HG03558 (cell line): Measurements from ENCODE around the gene ATOH7.
"Not testable (repeated sequence)": the region's sequence is repeated elsewhere in the genome, so short reads cannot be mapped to it uniquely, and the experiment has no call there.

Experiments
- ATAC-seq: cut with Tn5 transposase; IDR thresholded peaks from one replicate; pipeline ENCODE4 v1.9.1; 2021; ENCODE audit warnings: moderate number of reproducible peaks; ENCODE audit not compliant: unreplicated experiment; ENCODE audit errors: extremely low read depth

Gene ATOH7

DNA sequence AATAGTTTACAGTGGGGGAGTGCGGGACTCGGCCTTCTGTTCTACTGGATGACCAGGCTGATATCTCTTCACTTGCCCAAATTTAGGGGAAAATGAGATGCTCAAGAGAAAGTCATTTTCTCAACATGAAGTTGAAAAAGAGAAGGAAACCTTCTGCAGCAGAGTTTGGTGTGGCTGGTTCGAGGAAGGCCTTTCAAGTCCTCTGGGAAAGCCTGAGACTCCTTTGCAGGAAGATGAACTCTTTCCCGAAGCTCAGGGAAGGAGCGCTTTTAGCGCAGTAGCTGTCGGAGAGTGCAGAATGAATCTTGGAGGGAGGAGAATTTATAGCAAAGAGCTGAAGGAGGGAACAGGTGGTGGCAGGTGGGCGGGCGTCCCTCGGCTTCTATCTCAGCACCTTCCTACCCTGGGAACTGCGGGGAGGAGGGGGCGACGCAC, at the start of gene ATOH7:
ATOH7 (minus strand) TSS at position 297 of the 435 bp plus-strand sequence. CDS start 436 bp downstream, outside the sequence.
- ATAC-seq: no peak

- ATAC-seq: no peak
Measured at GRCh38 chr10:68280758-68281157, 48.8 kb upstream of the ATOH7 start.

- ATAC-seq: not testable (repeated sequence)
Measured at GRCh38 chr10:68278906-68279753, 47.2 kb upstream of the ATOH7 start.

GRCh38 chr10:68277814-68278213, 45.9 kb upstream of the ATOH7 start:
- not testable (repeated sequence) for ATAC-seq

DNA sequence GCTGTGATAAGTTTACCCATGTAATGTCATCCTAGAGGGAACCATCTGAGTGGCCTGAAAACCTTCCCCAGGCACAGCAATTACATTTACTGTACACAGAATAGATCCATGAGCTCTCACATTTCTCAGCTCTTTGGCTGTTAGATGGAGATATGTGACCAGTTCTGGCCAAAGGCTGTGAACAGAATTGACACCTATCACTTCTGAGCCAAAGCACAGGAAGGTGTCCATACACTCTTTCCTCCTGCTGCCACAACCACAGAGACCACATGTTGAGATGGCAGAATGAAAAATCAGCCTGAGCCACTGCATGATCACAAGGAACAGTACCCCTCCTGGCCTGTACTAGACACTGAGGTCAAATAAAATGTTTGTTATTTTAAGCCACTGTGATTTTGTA, 44.3 kb upstream of the ATOH7 start:
- no peak for ATAC-seq

DNA sequence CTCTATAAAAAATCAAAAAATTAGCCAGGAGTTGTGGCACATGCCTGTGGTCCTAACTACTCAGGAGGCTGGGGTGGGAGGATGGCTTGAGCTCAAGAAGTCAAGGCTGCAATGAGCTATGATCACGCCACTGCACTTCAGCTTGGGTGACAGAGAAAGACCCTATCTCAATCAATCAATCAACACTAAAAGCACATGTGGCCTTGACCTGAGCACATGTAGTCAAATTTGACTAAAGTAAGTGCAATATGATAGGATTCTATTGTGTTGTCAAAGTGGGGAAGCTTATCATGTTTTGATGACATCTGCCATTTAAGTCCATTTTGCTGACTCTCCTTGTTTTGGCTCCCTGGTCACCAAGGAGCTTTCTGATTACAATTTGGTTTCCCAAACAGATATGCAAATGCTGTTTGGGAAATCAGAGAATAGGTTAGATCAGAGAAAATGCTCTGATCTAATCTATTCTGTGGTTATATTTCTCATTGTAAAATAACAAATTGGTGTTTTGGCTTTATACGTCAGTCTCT, 43.8 kb upstream of the ATOH7 start:
- no peak for ATAC-seq

DNA sequence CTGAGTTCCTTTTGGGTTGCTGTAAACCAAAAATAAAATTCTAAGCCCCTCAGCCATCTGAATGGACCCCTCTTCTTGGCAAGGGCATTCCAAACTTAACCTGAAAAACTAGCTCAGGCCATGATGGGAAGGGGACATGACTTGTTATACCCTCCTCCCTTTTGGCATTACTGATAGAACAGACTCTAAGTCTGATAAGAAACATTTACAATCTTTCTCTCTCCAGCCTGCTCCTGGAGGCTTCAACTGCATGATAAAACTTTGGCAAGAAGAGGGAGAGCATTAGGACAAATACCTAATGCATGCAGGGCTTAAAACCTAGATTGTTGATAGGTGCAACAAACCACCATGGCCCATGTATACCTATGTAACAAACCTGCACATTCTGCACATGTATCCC, 40.9 kb upstream of the ATOH7 start:
- ATAC-seq: no peak

GRCh38 chr10:68271196-68271882, 39.4 kb upstream of the ATOH7 start:
- ATAC-seq: no peak

GRCh38 chr10:68269562-68270290, 37.8 kb upstream of the ATOH7 start:
- ATAC-seq: no peak

DNA sequence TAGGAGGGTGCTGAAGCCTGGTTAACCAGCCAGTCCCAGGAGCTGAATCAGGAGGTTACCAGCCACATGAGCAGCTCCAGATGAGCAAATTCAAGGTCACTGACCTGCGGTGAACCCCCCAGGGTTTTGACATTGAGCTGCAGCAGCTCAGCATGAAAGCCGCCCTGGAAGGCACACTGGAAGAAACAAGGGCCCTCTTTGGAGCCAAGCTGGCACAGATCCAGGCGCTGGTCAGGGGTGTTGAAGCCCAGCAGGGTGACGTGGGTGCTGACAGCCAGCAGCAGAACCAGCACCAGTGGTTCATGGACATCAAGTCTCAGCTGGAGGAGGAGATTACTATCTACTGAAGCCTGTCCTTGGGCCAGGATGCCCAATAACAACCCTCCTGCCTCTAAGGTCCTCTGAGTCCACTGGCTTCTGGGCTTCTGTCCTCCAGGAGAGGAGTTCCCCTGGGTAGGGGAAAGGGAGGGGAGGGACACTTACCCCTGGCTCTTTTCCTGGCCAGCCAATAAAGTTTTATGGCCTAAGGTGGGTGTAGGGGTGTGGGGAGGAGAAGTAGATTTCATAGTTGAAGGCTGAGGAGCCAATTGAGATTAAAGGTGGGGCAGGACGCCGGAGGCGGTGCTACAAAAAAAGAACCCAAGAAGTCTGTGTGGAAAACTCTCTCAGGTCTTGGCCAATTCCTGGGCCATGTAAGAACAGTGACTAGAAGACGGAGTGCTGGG, 29.4 kb upstream of the ATOH7 start:
- no peak for ATAC-seq

- ATAC-seq: no peak
Measured at GRCh38 chr10:68253346-68253745, 21.4 kb upstream of the ATOH7 start.

- no peak for ATAC-seq
Measured at GRCh38 chr10:68251625-68252495, 19.9 kb upstream of the ATOH7 start.

GRCh38 chr10:68251151-68251550, 19.2 kb upstream of the ATOH7 start:
- no peak for ATAC-seq

GRCh38 chr10:68249297-68249696, 17.4 kb upstream of the ATOH7 start:
- no peak for ATAC-seq

GRCh38 chr10:68247931-68248330, 16.0 kb upstream of the ATOH7 start:
- ATAC-seq: no peak

- ATAC-seq: not testable (repeated sequence)
Measured at GRCh38 chr10:68246397-68246796, 14.5 kb upstream of the ATOH7 start.

- ATAC-seq: no peak
Measured at GRCh38 chr10:68242051-68242450, 10.1 kb upstream of the ATOH7 start.

GRCh38 chr10:68239596-68240150, 7.8 kb upstream of the ATOH7 start:
- ATAC-seq: no peak

DNA sequence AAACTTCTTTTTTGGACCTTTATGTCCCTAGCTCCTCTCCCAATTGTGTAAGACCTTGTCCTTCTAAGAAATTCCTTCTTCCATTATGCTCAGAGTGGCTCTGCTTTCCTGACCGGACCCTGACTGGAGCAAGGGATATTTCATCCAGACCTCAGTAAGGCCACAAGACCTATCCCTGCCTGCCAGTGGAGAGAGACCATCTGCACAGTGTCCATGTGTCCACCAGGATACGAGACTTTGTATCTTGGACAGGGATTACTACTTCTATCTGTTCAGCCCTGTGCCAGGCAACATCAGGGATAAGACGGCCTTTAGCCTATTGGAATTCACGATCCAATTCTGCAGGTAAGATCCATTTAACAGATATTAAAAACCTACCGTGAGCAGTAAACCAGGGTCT, 7.2 kb upstream of the ATOH7 start:
- no peak for ATAC-seq
